ENCODE results near the gene ALLC.
"Not testable (repeated sequence)": the region's sequence is repeated elsewhere in the genome, so short reads cannot be mapped to it uniquely, and the experiment has no call there.

Gene ALLC

DNA sequence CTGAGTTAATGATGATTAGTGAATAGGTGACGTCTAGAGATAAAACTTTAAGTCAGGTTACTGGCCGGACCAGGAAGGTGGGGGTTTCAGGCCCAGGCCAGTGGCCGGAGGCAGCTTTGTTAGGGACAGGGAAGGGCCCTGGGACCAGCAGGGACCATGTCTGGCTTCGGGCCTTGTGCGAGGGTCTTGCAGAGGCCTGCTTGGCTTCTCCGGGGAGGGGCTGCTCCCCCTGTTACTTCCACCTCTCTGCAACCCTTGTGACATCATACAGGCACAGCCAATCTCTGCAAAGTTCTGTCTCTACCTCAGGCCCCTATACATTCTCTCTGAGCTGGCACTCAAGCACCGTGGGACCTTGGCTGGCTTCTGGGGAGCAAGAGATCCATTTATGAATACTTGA, at the start of gene ALLC:
TSS of gene ALLC (plus strand) at position 320 of the 400 bp plus-strand sequence. CDS start 12,958 bp downstream, outside the sequence.
- DNase-seq = no peak

DNA sequence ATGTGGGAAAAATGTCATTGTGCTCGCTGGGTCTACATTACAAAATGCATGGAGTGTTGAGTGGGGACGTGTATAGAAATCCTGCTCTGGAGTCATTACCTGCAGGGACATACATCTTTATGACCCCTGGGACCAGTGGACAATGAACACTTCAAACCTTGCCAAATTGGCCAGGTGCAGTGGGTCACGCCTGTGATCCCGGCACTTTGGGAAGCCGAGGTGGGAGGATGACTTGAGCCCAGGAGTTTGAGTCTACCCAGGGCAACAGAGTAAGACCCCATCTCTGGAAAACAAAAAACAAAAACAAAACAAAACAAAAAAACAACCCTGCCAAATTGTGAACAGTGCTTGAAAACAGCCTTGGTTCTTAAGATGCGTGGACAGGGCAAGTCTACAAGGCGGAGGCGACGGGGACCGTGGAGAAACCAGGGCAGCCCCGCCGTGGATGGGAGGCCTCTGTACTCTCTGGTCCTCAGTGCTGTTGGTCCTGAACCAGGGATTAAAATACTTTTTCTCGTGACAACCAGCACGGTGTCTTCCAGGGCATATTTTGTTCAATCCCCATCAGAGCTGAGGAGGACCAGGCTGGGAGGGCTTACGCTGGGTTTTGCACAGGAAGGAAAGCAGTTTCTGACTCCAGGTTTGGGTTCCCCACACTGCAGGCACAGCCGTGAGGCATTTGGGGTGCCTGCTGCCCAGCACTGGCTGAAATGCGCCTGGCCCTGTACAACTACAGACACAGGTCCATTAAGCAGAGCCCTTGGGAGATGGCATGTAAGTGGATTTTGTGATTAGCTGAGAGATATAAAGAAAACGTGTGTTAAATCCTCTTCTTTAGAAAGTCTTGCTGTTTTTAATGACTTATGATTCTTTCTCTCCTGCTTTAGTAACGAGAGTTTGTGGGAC, 49.4 kb upstream of the ALLC start:
- DNase-seq = no peak

DNA sequence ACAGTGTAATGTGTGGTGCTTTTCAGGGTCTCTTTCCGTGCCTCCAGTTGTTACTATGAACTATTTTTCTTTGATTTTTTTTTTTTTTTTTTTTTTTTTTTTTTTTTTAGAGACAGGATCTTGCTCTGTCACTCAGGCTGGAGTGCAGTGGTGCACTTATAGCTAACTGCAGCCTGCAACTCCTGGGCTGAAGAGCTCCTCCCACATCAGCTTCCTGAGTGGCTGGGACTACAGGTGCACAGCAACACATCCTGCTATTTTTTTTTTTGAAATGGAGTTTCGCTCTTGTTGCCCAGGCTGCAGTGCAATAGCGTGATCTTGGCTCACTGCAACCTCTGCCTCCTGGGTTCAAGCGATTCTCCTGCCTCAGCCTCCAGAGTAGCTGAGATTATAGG, 48.7 kb upstream of the ALLC start:
- not testable (repeated sequence) for DNase-seq

DNA sequence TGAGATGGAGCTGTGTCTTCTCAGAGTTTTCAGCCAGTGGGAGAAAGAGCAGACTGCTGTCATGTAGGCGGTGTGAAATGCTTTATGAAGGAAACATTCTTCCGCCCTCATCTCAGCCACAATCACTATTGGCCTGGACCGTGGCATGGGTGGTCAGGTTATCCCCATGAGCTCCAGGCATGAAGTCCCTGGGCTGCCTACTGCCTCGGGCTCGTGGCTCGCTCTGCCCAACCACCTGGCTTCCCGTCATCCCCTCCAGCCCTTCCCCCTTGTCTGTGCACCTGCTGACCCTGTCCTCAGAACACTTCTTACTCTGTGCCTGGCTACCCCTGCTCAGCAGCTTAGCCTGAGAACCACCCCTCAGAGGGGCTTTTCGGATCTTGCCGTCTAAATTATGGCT, 47.6 kb upstream of the ALLC start:
- no peak for DNase-seq

DNA sequence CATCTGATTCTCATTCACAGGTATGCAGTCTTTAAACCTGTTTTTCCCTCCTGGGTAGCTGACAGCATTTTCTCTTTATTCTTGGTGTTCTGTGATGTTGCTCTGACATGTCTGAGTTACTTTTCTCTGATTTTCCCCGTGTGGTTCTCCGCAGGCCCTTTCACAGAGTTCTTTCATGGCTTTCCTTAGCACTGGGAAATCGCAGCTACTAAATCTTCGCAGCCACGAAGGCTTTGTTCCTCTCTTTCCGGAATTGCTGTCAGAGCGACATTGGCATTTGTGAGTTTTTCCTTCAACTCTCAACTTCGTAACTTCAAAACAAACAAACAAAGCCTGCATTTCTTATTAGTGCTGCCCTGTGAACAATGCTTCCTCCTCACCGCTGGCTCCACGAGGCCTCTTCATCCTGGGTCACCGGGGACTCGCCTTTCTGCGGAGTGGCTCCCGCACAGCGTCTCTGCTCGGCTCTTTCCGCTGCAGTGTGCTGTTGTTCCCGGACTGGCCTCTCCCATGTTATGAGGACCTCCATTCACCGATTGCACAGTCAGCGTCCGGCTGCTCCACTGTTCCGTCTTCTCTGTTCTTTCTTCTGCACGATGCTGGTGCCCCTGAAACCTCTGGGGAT, 47.0 kb upstream of the ALLC start:
- no peak for DNase-seq

DNA sequence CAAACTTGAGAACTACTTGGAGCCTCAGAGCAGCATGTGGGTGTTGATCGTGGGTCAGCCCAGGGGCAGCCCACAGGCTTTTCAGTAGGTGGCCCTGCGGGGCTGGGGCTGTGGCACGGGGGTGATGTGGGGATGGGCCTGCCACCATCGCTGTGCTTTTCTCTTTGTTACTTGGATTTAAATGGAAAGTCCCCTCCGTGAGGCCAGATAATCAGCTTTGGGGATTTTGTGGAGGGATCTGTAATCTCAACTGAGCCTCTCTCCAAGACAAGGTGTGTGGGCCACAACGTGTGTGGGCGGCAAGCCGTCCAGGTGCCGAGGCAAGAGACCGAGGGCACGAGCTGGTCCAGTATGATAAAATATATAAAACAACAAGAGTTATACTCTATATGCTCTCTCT, 46.4 kb upstream of the ALLC start:
- no peak for DNase-seq

DNA sequence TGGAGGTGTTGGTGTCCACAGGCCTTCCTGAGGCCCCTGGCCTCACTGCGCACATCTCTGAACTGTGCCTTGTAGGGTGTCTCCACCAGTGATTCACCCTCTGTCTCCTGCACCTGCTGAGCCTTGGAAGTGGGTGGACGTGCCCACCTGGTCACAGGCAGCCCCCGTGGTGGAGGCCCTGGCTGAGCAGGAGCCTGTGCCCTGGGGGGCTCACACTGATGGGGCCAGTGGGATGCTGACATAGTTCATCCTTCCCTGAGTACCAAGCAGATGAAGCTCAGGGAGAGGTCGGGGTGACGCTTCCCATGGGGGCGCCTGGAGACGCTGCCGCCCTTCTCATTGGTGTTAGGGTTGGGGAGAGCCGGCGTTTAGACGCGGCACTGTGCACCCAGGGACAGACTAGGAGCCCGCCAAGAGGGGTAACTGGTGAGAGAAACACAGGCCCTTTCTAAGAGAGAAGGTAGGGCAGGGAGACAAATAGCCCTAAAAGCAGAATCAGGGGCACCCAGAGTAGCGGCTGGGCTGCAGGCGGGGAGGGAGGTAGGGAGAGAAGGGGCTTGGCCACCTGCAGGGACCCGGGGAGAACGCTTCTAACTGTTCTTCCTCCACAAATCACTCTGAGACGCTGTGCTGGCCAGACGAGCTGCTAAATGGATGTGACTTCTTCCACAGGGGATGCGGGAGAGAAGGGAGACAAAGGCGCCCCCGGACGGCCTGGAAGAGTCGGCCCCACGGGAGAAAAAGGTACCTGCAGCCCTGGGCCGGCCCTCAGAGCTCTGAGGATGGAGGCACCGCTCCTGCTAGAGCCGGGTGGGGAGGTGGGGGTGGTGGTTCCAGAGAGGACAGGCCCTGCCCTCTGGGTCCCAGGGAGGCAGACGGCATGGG, 45.1 kb upstream of the ALLC start:
- no peak for DNase-seq

DNA sequence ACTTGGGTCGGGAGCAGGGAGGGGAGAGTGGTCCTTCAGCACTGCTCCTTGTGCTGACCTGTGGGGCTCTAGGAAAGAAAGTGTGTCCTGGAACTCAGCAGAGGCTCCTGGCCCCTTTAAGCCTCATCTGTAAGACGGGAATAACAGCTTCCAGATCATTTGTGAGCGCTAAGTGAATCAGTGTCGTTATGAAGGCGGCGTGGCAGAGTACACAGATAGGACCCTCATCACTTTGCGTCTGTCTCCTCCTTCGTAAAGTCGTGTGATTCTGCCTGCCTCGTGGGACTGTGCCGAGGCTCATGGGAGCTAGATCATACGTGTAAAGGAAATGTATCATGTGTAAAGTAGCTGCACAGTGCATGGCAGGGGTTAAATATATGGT, 44.5 kb upstream of the ALLC start:
- DNase-seq = no peak

DNA sequence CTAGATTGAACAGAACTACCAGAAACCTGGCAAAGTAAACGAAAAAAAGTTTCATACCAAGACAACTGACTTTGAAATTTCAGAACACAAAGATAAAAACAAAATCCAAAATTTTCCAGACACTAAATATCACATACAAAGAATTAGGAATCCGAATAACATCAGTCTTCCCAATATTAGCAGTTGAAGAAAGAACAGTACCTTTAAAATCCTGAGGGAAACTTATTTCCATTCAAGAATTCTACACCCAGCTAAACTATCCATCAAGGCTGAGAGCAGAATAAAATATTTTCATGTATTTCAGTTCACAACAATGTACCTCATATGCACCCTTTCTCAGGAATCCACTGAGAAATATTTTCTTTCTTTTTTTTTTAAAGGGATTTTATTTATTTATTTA, 43.3 kb upstream of the ALLC start:
- not testable (repeated sequence) for DNase-seq

DNA sequence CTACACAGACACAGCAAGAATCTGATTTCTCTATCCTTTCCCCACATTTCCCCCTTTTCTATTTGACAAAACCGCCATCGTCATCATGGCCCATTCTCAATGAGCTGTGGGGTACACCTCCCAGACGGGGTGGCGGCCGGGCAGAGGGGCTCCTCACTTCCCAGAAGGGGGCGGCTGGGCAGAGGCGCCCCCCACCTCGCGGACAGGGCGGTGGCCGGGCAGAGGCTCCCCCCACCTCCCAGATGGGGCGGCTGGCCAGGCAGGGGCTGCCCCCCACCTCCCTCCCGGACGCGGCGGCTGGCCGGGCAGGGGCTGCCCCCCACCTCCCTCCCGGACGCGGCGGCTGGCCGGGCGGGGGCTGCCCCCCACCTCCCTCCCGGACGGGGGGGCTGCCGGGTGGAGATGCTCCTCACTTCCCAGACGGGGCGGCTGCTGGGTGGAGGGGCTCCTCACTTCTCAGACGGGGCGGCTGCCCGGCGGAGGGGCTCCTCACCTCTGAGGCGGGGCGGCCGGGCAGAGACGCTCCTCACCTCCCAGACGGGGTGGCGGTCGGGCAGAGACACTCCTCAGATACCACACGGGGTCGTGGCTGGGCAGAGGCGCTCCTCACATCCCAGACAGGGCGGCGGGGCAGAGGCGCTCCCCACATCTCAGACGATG, 42.3 kb upstream of the ALLC start:
- DNase-seq = not testable (repeated sequence)

DNA sequence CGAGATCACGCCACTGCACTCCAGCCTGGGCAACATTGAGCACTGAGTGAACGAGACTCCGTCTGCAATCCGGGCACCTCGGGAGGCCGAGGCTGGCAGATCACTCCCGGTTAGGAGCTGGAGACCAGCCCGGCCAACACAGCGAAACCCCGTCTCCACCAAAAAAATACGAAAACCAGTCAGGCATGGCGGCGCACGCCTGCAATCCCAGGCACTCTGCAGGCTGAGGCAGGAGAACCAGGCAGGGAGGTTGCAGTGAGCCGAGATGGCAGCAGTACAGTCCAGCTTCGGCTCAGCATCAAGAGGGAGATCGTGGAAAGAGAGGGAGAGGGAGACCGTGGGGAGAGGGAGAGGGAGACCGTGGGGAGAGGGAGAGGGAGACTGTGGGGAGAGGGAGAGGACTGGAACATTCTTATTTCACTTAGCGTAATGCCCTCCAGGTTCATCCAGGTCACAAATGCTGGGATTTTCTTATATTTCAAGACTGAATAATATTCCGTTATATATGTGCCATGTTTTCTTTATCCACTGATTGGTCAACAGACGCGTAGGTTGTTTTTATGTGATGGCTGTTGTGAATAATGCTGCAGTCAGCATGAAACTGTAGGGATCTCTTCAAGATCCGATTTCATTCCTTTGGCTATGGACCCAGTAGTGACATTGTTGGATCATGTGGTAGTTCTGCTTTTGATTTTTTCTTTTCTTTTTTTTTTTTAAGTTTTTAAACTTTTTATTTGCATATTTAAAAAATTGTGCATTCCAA, 41.4 kb upstream of the ALLC start:
- not testable (repeated sequence) for DNase-seq

DNA sequence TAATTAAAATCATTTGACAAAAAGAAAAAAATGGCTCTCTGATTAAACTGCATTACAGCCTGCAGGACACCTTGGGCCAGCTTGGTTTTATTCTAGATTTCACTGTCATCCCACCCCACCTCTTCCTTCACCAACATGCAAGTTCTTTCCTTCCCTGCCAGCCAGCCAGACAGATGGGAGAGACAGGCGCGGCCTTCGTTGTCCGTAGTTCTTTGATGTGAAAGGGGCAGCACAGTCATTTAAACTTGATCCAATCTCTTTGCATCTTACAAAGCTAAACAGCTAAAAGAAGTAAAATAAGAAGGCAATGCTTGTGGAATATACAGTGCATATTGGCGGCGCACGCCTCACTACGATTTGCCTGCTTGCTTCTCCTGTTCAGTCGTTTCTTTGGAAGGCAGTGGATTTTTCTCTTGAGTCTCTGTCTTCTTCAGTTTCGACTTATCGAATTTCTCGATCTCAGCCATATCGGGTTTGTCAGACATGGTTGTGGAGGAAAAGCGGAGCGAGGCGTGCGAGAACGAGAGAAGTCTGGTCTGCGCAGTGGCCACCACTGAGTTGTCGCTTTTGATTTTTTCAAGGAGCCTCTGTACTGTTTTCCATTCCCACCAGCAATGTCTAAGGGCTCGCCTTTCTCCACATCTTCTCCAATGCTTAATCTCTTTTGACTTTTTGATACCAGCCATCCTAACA, 40.7 kb upstream of the ALLC start:
- no peak for DNase-seq

DNA sequence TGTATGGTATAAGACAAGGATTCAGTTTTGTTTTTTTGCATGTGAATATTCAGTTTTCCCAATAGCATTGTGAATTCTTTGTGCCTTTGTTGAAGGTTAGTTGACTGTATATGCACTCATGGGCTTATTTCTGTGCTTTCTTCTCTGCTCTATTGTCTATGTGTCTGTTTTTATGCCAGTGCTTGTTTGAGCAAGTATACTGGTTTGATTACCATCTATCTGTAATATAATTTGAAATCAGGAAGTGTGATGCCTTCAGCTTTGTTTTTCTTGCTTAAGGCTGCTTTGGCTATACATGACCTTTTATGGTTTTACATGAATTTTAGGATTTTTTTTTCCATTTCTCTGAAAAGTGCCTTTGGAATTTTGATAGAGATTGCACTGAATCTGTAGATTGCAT, 39.6 kb upstream of the ALLC start:
- no peak for DNase-seq

DNA sequence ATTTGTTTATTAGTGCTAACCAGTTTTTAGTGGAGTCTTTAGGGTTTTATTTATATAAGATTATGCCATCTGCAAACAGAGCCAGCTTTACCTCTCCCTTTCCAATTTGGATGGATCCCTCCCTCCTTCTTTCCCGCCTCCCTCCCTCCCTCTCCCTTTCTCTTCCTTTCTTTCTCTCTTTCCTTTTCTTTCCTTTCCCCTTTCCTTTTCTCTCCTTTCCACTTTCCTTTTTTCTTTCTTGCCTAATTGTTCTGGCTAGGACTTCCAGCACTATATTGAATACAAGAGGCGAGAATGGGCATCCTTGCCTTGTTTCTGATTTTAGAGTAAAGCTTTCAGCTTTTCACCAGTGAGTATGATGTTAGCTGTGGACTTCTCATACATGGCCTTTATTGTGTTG, 39.0 kb upstream of the ALLC start:
- DNase-seq = no peak

DNA sequence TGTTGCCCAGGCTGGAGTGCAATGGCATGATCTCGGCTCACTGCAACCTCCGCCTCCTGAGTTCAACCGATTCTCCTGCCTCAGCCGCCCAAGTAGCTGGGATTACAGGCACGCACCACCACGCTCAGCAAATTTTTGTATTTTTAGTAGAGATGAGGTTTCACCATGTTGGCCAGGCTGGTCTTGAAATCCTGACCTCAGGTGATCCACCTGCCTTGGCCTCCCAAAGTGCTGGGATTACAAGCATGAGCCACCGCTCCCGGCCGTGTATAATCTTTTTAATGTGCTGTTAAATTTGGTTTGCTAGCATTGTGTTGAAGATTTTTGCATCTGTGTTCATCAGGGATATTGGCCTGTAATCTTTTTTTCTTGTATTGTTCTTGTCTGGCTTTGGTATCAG, 38.3 kb upstream of the ALLC start:
- DNase-seq = not testable (repeated sequence)

DNA sequence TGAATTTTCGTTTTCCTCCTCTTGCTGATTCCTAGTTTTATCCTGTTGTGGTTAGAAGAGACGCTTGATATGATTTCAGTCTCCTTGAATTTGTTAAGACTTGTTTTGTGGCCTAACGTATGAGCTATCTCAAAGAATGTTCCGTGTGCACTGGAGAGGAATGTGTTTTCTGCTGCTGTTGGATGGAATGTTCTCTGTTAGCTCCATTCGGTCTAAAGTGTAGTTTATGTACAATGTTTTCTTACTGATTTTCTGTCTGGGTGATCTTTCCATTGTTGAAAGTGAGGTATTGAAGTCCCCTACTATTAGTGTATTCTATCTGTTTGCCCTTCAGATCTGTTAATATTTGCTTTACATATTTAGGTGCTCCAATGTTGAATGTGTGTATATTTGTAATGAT, 37.2 kb upstream of the ALLC start:
- DNase-seq = no peak

DNA sequence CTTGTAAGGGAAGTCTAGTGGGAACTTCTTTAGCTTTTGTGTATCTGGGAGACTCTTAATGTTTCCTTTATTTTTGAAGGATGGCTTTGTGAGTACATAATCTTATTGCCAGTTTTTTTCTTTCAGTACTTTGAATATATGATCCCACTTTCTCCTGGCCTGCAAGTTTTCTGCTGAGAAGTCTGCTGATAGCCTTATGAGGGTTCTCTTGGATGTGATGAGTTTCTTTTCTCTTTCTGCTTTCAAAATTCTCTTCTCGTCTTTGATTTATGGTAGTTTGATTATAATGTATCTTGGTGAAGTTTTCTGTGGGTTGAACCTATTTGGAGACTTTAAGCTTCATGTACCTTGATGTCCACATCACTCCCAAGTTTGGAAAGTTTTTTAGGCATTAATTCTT, 35.0 kb upstream of the ALLC start:
- DNase-seq = no peak

DNA sequence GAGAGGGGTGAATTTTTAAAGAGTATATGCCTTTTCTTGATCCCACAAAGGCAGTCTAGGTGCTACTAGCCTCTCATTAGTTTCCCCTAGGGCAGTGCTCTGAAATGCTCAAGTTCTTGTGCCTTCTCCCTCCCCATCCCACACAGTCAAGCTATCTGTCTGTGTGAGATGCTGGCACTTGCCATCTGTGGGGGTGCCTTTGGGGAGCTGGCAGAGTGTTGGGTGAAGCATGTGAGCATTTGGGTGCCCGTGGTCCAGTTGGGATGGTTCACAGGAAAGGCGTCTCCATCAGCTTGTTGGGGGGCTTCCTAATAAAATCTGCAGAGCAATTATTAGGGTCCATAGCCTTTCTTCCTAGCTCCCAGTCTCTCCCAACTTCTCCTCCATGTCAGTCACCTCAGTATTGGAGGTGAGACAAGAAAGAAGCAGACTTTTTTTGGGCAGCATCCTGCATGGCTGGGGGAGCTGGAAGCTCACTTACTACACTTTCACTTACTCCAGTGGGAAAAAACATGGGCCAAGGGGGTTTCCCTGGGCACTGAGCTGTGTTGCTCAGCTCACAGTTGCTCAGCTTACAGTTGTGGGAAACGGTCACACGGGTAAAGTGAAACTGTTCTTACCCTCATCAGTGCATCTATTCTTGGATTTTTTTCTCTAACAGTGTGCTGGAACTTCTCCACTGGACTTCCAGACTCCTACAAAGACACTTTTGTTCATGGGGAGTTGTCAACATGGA, 33.8 kb upstream of the ALLC start:
- DNase-seq = no peak

DNA sequence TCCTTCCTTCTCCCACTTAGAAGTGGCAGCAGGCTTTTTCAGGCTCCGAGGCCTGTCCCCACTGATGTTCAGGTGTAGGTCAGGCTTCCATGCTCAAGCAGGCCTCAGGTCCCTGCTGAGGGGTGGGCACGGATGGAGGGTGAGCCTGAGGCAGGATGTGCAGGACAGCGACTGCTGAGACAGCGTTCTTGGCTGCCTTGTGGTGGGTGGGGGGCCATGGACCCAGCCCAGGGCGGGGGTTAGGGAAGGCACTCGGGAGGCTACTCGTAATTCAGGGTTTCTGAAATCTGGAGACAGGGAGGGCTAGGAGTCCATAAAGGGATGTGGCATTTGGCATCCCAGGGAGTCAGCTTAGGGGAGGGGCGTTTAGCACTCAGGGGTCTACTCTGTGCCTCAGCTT, 32.8 kb upstream of the ALLC start:
- DNase-seq = no peak

DNA sequence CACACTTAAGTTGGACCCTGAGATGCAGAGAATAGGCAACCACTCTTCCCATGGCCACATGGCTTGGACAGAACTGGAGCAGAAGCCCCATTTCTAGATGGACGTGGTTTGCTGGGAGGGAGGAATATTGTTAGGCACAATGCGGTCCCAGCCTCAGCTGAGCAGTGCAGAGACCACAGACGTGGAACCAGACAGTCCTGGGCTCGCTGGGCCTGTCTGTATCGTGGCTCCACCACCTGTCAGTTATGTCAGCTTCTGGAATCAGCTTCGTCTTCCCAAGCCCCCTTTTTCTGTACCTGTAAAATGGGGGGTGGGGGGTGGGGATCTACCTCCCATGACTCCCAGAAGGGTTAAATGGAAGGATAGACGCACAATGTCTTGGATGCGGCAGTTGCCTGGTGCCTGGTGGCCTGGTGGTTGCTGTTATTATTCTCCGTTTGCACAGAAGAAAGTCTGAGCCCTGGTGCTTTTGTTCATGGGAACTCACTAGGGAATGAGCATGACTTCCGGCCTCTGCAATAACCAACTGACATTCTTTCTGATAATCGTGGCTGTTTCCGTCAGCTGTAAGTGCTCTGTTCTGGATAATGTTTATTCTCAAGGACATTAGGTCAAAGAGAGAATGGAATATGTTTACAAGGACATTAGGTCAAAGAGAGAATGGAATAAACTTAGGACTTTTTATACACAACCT, 31.7 kb upstream of the ALLC start:
- no peak for DNase-seq

Data from NCI-H524 (cell line).